Measurements from ENCODE around the gene DNAH6. TPM values are rescaled to one million over a fixed set of nuclear protein-coding genes. Genes with fewer than 3 reads are reported as not detected.

Gene DNAH6
- total RNA-seq, 2 experiments from 2014 or later = 0.45 to 0.50 TPM

- Mint-ChIP-seq H3K27ac (no peak overlapping the region), H3K4me1 (no peaks in the 10 kb centered on the region), H3K27me3 (no peaks in the 10 kb centered on the region), H3K9me3 (no peaks in the 10 kb centered on the region), H3K4me3 (no peak overlapping the region), H3K36me3 (ENCODE audit: low read depth) (no peaks in the 10 kb centered on the region)
- POLR2A ChIA-PET = no interaction called here
- DNase-seq = no peak
- CTCF ChIA-PET = interaction anchor here (1.1 kb wide), 1 partner anchor 210 kb away, joined by 5 read pairs; no protein-coding TSS in a partner anchor
Observed at GRCh38 chr2:84716564-84716963, 200.3 kb downstream of the DNAH6 start.

DNA sequence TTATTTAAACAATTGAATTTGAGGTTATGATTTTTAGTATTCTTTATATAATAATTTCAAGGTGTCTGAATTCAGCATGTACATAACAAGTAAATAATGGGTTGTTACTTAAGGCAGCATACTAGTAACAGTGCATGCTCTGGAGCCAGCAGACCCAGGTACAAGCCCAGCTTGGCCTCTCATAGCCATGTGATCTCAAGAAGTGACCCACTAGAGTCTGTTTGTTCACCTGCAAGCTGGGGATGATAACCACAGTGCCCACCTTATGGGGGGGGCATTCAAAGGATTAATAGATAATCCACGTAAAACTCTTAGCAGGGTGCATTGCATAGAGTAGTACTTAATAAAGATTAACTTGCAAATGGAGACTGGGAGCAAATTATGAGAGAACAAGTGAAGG lies 201.0 kb downstream of the DNAH6 start:
- POLR2A ChIA-PET = no interaction called here
- Mint-ChIP-seq H3K27me3 (no peaks in the 10 kb centered on the region), H3K36me3 (ENCODE audit: low read depth) (no peaks in the 10 kb centered on the region), H3K9me3 (peaks cover 3% of the 10 kb centered on the region), H3K27ac (no peak overlapping the region), H3K4me1 (no peaks in the 10 kb centered on the region), H3K4me3 (no peak overlapping the region)
- DNase-seq = no peak
- CTCF ChIA-PET = interaction anchor here (1.1 kb wide), 1 partner anchor 209 kb away, joined by 5 read pairs; no protein-coding TSS in a partner anchor

- no peak overlapping the region for H3K27ac Mint-ChIP-seq
- no peaks in the 10 kb centered on the region for H3K36me3 Mint-ChIP-seq (ENCODE audit: low read depth)
- no peak for DNase-seq
- no peaks in the 10 kb centered on the region for H3K4me1 Mint-ChIP-seq
- H3K27me3 Mint-ChIP-seq = no peaks in the 10 kb centered on the region
- ChIA-PET CTCF (no interaction called here), POLR2A (no interaction called here)
- no peak overlapping the region for H3K4me3 Mint-ChIP-seq
- peaks cover 5% of the 10 kb centered on the region for H3K9me3 Mint-ChIP-seq
Observed at GRCh38 chr2:84719434-84719833, 203.1 kb downstream of the DNAH6 start.

- Mint-ChIP-seq H3K9me3 (peaks cover 5% of the 10 kb centered on the region), H3K4me3 (no peak overlapping the region), H3K27me3 (no peaks in the 10 kb centered on the region), H3K4me1 (no peaks in the 10 kb centered on the region), H3K27ac (no peak overlapping the region), H3K36me3 (ENCODE audit: low read depth) (no peaks in the 10 kb centered on the region)
- ChIA-PET POLR2A (no interaction called here), CTCF (no interaction called here)
- no peak for DNase-seq
Observed at GRCh38 chr2:84723831-84724230, 207.5 kb downstream of the DNAH6 start.

GRCh38 chr2:84725717-84726116 lies 209.4 kb downstream of the DNAH6 start:
- POLR2A ChIA-PET = no interaction called here
- H3K27ac Mint-ChIP-seq = no peak overlapping the region

DNA sequence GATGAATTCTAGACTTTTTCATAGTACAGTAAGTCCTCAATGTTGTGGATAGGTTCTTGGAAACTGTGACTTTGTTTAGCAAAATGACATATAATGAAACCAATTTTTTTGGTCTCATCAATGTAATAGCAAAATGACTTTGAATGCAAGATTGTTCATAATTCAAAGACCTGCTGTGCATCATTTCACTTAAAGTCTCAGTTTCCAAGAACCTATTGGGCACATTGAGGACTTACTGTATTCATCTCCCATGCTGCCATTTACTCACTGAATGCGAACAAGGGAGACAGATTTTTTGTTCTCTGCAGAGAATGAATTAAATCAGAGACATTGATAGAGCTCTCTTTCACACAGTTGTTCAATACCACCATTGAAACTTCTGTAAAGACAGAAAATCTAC lies 211.0 kb downstream of the DNAH6 start:
- Mint-ChIP-seq H3K36me3 (ENCODE audit: low read depth) (no peaks in the 10 kb centered on the region), H3K4me1 (no peaks in the 10 kb centered on the region), H3K4me3 (no peak overlapping the region), H3K27ac (no peak overlapping the region), H3K27me3 (no peaks in the 10 kb centered on the region), H3K9me3 (peaks cover 2% of the 10 kb centered on the region)
- no peak for DNase-seq
- ChIA-PET CTCF (no interaction called here), POLR2A (no interaction called here)

More at GRCh38 chr2:84725717-84726116, 209.4 kb downstream of the DNAH6 start:
- H3K27me3 Mint-ChIP-seq = no peaks in the 10 kb centered on the region
- no peaks in the 10 kb centered on the region for H3K4me1 Mint-ChIP-seq
- no peak for DNase-seq
- H3K9me3 Mint-ChIP-seq = peaks cover 5% of the 10 kb centered on the region
- no peak overlapping the region for H3K4me3 Mint-ChIP-seq
- no peaks in the 10 kb centered on the region for H3K36me3 Mint-ChIP-seq (ENCODE audit: low read depth)
- CTCF ChIA-PET = no interaction called here

DNA sequence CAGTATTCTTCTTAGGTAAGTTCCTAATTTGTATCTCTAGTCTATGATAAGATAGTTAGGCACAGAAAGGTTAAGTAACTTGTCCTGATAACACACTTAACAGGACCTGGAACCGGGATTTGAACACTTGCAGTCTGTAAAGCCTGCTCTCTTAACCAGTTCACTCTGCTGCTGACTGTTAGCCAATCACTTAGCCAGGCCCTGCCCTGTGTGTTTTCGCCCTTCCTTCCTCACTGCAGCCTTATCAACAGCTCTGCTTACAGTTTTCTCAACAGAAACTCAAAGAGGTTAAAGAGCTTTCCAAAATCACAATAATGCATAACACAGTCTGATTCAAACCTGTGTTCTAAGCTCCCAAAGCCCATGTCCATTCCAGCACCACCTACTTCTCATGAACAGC lies 212.9 kb downstream of the DNAH6 start:
- no peak for DNase-seq
- no peak overlapping the region for H3K27ac Mint-ChIP-seq
- H3K4me1 Mint-ChIP-seq = peaks cover 5% of the 10 kb centered on the region
- H3K36me3 Mint-ChIP-seq (ENCODE audit: low read depth) = no peaks in the 10 kb centered on the region
- no peaks in the 10 kb centered on the region for H3K27me3 Mint-ChIP-seq
- ChIA-PET POLR2A (no interaction called here), CTCF (no interaction called here)
- H3K4me3 Mint-ChIP-seq = no peak overlapping the region
- H3K9me3 Mint-ChIP-seq = no peaks in the 10 kb centered on the region

GRCh38 chr2:84731185-84731584 lies 214.9 kb downstream of the DNAH6 start:
- Mint-ChIP-seq H3K27ac (no peak overlapping the region), H3K4me1 (peaks cover 7% of the 10 kb centered on the region), H3K9me3 (no peaks in the 10 kb centered on the region), H3K36me3 (ENCODE audit: low read depth) (no peaks in the 10 kb centered on the region), H3K27me3 (no peaks in the 10 kb centered on the region), H3K4me3 (no peak overlapping the region)
- DNase-seq = no peak
- ChIA-PET CTCF (interaction anchor here (1.1 kb wide), 1 partner anchor 10 kb away, joined by 3 read pairs; no protein-coding TSS in a partner anchor), POLR2A (no interaction called here)

DNA sequence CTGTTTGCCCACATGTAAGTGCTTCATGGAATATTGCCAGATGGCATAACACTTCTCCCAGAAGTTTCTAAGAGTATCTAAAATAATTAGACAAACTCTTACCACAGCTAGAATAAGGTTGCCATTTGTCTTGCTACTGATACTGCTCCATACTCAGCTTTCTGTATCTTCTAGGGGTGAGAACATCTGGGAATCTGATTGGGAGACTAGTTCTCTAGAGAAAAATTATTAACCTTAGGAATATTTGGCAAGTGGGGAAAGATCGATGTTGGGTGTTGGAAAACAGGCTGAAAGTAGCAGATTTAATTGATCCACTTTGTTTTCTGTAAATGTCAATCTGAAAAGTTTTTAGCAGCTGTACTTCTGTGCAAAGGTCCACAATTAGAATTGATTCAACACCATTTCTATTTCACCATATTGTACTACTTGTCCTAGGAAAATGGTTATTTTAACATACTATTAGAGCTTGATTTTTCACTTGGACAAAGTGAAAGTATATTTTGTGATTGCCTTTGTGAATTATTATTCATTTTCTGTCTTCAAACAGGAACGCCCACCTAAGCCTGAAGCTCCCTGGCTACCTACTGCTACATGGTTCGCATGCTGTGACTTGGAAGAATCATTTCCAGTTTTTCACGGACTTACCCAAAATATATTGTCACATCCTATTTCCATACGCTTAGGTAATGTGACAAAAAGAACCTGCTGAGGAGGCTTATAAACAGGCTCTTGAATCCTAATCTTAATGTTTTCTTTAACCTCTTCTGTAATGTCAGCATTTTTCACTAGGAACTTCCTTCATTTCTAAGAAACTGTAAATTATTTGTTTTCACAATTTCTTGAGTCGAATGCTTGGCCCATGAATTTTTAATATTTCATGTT lies 216.8 kb downstream of the DNAH6 start:
- Mint-ChIP-seq H3K4me1 (peaks cover 7% of the 10 kb centered on the region), H3K27ac (no peak overlapping the region), H3K36me3 (ENCODE audit: low read depth) (no peaks in the 10 kb centered on the region), H3K9me3 (no peaks in the 10 kb centered on the region), H3K4me3 (no peak overlapping the region), H3K27me3 (peaks cover 1% of the 10 kb centered on the region)
- ChIA-PET CTCF (interaction anchor here (0.6 to 2.1 kb wide), 3 partner anchors 8 to 340 kb away, joined by 3 to 12 read pairs (median 3); no protein-coding TSS in a partner anchor), POLR2A (no interaction called here)
- no peak for DNase-seq

DNA sequence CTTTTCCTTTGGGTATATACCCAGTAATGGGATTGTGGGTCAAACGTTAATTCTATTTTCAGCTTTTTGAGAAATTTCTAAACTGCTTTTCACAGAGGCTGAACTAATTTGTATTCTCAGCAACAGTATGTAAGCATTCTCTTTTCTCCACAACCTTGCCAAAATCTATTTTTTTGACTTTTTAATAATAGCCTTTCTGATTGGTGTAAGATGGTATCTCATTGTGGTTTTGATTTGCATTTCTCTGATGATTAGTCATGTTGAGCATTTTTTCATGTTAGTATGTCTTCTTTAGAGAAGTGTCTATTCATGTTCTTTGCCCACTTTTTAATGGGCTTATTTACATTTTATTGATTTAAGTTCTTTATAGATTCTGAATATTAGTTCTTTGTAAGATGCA lies 219.1 kb downstream of the DNAH6 start:
- H3K4me3 Mint-ChIP-seq = no peak overlapping the region
- ChIA-PET POLR2A (no interaction called here), CTCF (no interaction called here)
- H3K4me1 Mint-ChIP-seq = peaks cover 7% of the 10 kb centered on the region
- peaks cover 4% of the 10 kb centered on the region for H3K27me3 Mint-ChIP-seq
- no peak for DNase-seq
- H3K9me3 Mint-ChIP-seq = peaks cover 2% of the 10 kb centered on the region
- no peak overlapping the region for H3K27ac Mint-ChIP-seq
- peaks cover 4% of the 10 kb centered on the region for H3K36me3 Mint-ChIP-seq (ENCODE audit: low read depth)

- peaks cover 12% of the 10 kb centered on the region for H3K4me1 Mint-ChIP-seq
- ChIA-PET POLR2A (interaction anchor here (0.8 to 1.9 kb wide), 8 partner anchors 39 to 282 kb away, joined by 4 to 11 read pairs (median 5); partner anchors contain the start of genes SUCLG1 and TMSB10), CTCF (interaction anchor here (0.6 to 2.1 kb wide), 21 partner anchors 8 to 277 kb away, joined by 3 to 16 read pairs (median 5); partner anchors contain the start of gene TRABD2A)
- H3K27me3 Mint-ChIP-seq = peaks cover 4% of the 10 kb centered on the region
- DNase-seq = peak; percentile 70
- peaks cover 2% of the 10 kb centered on the region for H3K9me3 Mint-ChIP-seq
- H3K4me3 Mint-ChIP-seq = no peak overlapping the region
- H3K27ac Mint-ChIP-seq = peak overlapping the region; percentile 66
- peaks cover 4% of the 10 kb centered on the region for H3K36me3 Mint-ChIP-seq (ENCODE audit: low read depth)
Observed at GRCh38 chr2:84741182-84741822, 225.0 kb downstream of the DNAH6 start.

- DNase-seq = no peak
- no peaks in the 10 kb centered on the region for H3K9me3 Mint-ChIP-seq
- CTCF ChIA-PET = no interaction called here
- POLR2A ChIA-PET = no interaction called here
- no peak overlapping the region for H3K27ac Mint-ChIP-seq
- H3K4me3 Mint-ChIP-seq = no peak overlapping the region
- no peaks in the 10 kb centered on the region for H3K4me1 Mint-ChIP-seq
- no peaks in the 10 kb centered on the region for H3K36me3 Mint-ChIP-seq (ENCODE audit: low read depth)
- H3K27me3 Mint-ChIP-seq = no peaks in the 10 kb centered on the region
Observed at GRCh38 chr2:84748341-84748740, 232.0 kb downstream of the DNAH6 start.

DNA sequence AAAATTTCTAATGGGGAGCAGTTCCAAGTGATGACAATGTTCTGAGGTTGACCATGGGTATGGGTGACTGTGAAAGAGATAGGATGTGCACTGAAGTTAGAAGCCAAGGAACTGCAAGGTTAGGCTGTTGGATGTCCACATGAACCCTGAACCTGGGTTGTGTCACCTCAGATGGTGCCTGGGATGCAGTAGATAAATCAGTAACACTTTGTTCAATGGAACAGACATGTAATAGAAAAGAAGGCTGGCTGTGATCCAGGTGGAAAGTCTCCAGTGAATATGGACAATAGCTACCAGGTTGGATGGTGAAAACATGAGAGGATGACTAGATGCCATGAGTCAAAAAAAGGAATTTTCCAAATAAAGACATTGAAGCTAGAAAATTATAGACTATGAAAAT lies 233.1 kb downstream of the DNAH6 start:
- Mint-ChIP-seq H3K27ac (no peak overlapping the region), H3K27me3 (no peaks in the 10 kb centered on the region), H3K4me1 (no peaks in the 10 kb centered on the region), H3K9me3 (no peaks in the 10 kb centered on the region), H3K4me3 (no peak overlapping the region), H3K36me3 (ENCODE audit: low read depth) (no peaks in the 10 kb centered on the region)
- no peak for DNase-seq
- ChIA-PET CTCF (interaction anchor here (1.0 kb wide), 1 partner anchor 8 kb away, joined by 5 read pairs; no protein-coding TSS in a partner anchor), POLR2A (no interaction called here)

Measured in activated CD4-positive, alpha-beta memory T cell treated with anti-CD3 and anti-CD28 coated beads, Interleukin-2, amount 10 ng/mL, durations not matched to agents 7 days and 5 days (primary cell).